KG1 (cell line): ENCODE measurements around the gene TSHZ3.

ENCODE experiments used
- DNase-seq: peaks from one replicate; lab custom pipeline; 2025; lab: John Stamatoyannopoulos, UW

Gene TSHZ3

DNA sequence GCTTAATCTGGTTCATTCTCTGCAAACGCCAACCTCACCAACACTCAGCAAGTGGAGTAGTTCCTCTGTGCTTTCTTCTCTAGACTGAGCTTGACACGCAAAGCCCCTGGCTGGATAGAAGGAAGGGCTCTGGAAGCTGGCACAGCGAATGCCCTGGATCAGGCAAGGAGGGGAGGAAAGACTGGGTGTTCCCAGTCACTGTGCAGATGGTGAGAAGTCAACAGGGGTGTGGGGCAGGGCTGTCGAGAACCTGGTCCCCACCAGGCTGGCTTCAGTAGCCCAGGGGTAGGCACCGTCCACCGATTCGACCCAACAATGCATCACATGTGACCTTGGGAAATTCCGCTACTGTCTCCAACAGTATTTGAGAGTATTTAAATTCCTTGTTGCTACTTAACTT is 65.5 kb downstream of the TSHZ3 start:
- no peak for DNase-seq

DNA sequence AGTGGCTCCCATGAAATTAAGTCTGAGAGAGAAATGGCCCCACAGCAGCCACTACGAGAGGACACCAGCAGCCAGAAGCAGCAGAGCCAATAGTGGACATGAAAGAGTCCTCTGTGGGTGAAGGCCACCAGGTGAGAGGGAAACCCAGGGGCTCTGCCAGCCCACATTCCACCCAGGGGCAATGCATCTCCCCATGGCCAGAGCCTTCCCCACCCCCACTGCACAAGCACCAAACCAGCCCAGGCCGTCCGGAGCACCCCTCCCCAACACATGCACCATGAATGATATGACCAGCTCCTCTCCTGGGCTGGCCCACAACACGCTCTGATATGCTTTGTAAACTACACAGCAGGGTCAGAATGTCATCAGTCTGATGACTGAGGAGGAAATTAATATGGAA is 66.9 kb downstream of the TSHZ3 start:
- no peak for DNase-seq

DNA sequence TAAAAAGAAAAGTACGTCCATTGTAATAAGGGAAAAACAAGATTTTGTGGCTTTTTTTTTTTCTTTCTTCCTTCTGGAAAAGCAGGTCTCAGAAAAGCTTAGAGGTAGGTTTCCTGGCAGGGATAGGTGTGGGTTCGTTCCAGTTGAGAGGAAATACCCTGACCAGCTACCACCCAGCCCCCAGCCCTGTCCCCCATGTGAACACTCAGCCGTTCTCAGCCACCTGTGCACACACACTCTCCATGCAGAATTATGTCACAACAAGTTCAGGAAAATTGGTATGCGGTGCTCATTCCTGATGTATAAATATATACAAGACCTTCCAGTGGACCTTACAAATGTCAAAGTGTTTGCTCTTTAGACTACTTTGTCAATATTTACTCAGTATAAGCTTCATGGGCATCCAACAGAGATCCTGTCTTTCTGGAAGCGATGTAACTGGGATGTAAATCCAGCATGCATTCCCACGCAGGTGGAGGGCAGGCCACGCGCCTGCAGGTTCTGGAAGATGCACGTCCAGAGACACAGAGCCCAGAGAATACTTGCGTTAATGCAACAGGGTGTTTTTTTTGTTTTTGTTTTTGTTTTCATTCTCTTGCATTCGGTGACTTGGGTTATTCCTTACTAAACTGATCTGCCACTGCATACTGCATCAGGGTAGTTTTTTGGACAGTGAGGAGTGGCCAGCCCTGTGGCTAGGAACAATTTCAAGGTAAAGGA is 68.8 kb downstream of the TSHZ3 start:
- no peak for DNase-seq

DNA sequence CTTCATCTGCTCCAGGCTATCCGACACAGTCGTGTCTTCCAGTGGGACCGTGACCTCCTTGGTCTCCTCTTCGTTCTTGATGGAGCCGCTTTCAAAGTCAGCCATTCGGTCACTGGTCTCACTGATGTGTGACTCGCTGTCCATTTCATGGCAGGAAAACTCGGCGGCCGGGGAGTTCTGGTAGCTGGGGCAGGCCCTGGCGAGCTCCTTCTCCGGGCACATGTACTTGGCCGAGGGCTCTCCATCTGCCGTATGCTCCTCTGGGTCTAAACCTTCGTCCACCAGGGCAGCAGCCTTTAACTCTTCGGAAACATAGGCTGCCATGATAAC is 69.8 kb downstream of the TSHZ3 start:
- no peak for DNase-seq

DNA sequence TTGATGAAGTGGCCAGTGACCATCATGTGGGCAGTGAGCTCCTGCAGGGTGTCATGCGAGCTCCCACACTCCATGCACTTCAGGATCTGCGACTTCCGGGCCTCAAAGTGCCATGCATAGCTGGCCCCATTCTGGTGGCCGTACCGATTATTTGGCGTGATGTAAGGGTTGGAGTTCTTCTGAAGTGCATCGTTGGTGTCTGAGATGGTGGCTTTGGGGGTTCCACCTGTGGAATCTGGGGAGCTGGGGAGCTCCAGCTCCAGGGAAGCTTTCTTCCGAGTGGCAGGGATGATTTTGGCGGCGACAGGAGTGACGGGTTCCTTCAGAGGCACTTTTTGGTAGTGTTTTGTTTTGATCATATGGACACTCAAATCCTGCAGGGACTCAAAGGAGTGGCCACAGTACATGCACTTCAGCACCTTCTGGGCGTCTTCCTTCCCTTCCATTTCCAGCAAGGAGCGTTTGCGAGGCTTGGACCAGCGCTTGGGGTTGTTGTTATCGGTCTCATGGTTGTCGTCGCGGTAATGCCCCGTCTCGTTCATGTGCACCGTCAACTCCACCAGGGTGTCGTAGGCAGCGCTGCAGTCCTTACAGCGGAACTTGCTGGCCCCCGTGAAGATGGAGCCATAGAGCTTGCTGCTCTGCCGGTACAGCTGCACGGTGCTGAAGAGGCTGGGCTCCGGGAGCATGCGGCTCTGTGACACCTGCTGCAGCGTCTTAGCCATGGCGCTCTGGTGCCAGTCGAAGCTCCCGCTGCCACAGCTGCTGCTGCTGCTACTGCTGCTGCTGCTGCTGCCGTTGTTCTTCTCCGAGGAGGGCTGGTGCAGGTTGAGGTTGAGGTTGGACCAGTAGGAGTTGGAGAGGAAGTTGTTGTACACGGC is 70.4 kb downstream of the TSHZ3 start:
- no peak for DNase-seq

DNA sequence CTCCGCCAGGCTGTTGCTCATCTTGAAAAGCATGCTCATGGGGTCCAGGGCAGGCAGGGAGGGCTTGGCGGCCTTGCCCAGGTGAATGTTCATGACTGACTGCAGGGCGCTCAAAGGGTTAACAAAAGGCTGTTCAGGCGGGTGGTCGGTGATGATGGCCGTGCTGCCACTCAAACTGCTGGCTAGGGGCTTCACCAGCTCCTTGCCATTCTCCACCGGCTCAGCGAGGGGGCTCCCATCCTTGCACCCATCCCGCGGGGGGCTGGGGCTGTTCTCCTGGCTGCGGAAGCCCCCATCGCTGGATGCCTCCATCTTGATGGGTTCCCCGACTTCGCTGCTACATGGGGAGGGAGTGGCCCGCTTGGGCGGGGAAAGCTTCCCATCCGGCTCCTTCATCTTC is 71.7 kb downstream of the TSHZ3 start:
- DNase-seq: no peak

DNA sequence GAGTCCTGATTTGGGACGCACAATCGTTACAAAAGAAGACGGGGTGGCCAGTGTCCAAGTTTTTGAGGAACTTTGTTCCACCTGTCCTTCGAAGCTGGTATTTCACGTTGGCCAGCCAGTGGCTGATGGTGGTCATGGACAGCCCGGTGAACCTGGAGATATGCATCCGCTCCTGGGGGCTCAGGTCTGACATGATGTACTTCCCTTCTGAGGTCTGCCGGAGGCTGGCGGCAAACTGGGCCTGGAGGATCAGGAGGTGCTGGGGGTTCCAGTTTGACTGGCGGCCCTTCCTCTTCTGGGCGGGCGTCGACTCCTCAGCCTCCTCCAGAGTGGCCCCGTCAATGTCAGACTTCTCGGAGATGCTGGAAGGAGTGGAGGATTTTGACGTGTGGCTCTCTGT is 72.4 kb downstream of the TSHZ3 start:
- no peak for DNase-seq

DNA sequence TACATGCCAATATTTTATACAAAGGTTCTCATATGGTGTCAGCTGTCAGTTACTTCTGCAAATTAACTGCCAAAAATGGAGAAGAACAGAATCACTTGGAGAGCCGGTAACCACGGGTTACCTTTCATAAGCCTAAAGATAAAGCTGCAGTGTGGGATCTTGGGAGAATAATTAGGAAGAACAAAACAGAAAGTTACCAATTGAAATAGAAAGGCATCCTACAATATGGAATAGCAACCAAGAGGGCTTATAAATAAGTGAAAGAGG is 74.2 kb downstream of the TSHZ3 start:
- DNase-seq: no peak

DNA sequence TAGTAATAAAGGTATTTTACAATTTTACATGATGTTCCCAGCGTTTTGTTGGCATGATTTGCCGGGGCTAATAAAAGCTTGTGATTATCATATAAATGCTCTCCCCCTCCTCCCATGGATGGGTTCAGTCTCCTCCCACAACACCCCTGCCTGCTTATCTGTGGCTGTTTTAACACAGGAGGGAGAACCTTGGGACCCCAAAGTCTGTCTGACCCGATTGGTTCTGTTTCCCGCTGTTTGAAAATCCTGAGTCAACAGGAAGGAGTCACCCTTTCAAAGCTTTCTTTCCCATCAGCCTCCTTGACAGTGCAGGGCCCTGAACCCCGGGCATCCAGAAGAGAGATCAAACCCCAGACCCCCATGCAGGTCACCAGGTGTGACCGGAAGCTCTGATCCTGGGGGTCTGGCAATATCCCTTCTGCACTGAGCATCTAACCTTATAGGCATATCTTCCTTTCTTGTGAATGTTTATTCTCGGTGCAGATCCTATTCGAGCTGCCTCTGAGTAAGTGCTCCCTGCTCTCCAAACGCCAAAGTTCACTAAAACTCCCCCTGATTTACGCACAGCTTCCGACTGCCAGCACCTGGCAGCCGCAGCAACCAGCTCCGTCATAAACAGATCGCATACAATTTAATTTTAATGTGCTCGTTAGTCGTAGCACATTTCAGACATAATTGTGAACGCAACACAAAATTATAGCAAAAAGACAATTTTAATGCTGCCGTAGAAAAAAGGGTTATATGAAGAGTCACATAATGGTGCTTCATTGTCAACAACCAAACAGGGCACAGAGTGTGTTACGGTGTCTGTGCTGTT is 74.8 kb downstream of the TSHZ3 start:
- no peak for DNase-seq

DNA sequence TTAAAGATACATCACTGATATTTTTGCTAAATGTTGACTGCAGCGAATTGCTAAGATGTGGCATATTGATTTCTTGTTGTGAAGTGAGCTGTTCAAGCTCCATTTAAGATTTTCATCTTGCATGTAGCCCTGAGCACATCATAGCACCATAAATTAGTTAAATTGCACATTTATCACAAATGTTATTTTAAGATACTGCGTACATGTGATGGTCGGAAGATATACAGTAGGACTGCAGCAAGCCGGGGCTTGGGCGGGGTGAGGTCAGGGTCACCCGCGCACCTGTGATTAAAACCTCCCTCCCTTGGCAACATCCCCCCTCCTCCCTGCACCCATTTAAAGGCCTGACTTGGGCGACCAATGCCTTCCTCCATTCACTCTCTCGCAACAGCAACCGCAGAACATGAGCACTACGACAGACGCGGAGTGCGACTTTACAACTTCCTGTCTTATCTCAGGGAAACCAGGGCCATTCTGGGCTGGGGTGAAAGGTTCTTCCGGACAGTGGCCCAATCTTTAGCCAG is 76.6 kb downstream of the TSHZ3 start:
- DNase-seq: no peak

DNA sequence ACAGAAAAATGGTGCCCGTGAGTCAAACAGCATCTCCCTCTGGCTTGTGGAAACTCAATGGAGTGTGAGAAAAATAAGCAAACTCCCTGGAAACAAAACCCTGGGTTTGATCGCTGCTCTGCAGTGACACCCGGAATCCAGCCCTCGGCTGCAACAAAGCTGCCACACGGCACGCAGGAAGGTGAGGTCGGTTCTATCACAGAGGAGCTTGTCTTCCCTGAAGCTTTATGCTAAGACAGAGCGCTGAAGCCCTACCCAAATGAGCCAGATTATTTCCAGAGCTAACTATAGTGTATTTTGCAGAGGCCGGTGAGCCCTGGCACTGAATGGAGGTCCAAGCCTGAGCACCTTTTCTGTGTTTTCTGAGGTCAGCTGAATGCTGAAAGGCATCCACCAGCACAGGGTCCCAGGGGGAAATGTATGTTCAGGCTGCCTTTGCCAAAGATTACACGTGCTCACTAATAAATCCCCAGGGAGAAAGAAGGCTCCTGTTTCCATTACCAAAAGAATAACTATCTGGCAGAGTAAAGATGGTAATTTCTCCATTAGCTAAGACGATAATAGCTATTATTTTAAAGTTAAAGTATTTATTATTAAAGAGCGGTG is 77.8 kb downstream of the TSHZ3 start:
- no peak for DNase-seq

DNA sequence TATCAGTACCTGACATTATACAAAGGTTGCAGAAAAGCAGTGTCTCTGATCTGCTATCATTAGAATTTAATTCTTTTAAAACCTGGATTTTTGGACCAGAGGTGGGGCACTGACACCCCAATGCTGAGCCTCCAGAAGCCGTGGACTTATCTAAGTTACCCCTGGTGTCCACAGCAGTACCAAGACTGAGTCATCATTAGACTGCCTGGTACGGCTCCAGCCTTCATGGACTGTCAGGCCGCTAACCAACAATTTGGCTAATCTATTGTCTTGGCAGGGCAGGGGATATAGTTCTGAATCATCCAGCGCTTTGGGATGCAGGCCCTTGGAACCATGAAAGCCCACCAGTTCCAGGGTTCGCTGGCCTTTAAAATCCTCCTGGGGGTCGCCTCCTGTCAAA is 78.3 kb downstream of the TSHZ3 start:
- DNase-seq: no peak

DNA sequence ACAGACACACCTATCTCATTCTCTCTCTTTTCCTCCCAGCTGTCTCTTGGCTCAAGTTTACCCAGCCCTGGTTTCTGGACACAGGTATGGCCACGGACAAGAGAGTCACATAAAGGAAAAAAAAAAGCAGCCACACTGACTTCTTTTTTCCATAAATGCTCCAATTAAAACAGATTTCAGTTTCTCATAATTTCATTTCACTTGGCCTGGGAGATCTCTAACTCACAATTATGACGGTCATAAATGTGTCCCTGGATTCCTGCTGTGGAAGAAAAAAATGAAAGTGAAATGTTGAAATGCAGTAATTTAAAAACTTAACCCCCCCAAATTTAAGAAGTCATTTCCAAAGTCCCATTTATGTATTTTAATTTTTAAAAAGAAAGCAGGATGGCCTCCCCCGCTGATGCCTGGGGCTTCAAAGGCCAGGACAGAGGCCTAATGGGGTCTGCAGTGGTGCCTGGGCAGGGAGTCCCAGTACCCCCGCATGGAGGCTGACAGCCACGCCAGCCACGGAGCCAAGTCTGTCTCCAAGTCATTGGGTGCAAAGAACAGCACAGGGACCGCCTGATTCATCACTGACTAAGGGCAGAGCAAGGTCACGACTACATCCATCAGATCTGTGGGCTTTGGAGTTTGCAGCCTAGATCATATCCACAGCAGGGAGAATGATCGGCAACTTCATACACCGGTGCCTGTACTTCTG is 79.7 kb downstream of the TSHZ3 start:
- DNase-seq: no peak

DNA sequence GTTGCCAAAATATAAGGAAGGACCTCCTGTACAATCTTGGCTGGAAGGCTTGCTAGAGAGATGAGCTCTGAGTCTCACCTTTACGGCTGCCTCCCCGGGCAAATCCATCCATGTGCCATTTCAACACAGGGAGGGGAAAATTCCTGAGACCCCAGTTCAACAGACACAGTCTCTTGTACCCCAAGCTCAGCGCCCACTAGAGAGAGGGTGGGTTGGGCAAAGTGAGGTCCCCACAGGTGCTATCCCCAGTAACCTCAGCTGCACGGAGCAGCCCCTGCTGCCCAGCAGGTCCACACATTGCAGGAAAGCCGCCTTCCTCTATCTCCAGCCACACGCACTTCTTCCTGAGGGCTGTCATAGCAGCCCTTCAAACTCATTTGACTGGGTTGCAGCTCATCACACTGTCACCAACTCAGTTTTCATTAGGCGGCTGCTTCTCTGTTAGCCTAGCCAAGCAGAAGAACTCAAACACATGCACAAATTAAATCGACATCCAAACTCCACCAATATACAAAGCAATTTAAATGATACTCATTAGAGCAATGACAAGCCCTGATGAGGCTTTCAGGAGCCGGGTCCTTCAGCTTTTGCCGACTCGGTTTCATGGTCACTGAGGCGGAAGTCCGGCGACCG is 80.4 kb downstream of the TSHZ3 start:
- DNase-seq: no peak

DNA sequence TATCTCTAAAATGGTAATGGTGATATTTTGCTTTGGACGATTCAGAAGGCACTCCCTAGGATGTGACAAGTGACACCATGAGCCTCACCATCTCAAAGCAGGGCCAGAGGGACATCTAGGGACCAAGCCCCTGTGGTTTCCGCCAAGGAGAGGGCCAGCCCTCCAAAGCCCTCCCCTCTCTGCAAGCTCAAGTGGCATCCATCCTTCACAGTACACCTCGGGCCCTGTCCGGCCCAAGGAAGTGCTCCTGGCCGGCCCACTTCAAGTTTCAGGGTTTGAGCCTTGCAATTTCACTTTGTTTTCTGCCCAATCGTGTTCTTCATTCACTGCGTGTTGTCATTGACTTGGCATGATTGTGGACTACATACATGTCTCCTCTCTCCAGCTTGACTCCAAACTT is 82.5 kb downstream of the TSHZ3 start:
- no peak for DNase-seq

DNA sequence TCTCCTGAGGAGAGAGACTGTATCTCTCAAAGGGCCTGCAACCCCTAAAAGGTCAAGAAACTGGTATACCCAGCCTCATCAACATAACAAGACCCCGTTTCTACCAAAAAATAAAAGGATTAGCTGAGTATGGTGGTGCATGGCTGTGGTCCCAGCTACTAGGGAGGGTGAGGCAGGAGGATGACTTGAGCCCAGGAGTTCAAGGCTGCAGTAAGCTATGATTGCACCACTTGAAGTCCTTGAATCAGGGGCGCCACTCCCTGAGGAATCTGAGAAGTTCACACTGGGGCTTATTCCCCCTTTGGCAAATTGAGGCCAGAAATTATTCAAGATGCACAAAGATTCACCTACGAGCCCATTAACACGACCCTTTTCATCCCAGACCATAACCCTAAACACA is 83.0 kb downstream of the TSHZ3 start:
- no peak for DNase-seq

DNA sequence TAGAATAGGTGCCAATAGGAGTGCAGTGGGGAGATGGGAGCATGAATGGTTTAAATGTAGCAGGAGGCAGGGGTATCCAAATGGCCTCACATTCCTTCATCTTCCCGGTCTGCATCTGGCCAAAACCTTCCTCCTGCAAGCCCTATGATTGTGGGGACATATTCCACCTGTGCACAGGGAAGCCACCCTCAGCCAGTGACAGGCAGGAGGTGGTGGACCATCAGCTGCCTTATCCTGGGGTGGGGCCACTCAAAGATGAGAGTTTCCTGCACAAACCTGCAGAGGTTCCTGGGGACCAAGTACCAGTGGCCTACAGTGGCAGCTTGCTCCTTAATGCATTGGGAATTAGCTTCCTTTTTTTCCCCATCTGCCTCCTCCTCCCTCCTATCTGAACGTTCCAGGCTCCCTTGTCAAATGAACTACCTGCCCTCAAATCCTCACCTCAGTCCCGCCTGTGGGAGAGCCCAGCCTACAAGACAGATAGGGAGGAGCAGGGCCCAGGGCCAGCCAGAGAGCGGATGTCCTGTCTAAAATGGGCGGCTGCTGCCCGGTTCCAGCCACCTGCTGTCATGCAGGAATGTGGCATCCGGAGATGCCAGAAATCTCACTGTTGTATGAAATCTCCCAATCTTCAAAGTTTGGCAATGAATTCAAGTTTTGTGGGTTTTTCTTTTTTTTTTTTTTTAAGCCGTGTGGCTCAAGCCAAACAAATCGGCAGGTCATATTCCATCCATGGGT is 85.0 kb downstream of the TSHZ3 start:
- DNase-seq: no peak

DNA sequence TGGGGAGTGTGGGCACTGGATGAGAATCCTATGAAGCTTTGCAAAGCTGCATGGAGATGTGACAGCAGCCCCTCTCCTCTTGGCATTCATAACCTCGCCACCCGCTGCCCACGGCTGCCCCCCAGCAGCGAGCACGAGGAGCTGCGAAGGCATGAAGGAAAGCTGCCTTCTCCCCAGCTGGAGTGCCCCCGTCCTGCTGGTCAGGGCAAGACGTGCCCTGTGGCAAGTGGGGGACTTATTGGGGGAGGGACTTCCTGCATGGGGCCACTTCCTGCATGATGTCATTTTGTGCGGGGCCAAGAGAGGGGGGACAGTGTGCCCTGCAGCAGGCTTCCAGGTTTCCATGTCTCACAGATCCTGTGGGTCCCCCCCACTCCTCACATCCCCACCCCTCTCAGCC is 85.9 kb downstream of the TSHZ3 start:
- no peak for DNase-seq

DNA sequence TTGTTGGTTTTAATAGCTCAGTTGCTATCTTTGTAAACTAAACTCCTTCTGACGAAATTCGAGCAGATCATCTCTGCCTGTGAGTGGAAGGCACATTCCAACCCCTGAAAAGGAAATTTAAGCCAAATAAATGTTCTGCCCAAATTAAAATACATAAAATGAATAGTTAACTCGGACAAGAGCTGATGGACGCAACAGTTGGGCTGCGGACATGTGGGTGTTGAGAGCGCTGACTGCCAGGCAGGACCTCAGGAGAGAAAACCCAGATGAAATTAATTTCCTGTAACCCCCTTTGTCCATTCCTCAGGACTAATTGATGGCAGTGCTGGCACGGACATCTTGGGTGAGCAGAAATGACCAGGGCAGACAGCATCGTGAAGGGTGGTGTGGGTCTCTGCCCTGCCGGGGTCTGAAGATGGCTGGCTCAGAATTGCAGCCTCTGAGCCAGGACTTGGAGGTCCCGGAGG is 86.5 kb downstream of the TSHZ3 start:
- DNase-seq: no peak

DNA sequence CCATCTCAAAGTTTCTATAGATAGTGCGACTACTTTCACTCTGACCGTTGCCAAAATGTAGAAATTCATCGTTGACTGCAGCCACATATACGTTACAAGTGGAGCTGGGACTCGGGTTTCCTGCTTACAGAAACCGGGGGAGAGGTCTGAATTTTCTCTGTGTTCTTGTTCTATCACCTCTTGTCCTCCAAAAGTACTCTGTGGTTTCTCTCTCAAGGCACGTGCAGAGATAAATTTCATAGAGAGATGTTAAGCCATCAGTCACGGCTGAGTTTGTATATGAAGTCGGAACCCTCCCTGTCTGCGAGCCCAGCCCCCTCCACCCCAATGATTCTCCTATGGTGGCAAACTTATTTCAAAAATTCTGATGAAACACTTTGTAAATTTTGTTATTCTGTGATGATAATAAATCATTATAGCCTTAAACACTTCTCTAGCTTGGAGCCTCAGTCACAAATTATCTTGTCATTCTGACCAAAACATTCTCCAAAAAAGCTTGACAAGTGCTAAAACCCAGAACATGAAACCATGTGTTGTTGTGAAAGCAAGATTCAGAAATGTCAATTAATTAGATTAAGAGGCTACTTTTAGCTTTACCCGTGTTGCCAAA is 87.5 kb downstream of the TSHZ3 start:
- no peak for DNase-seq
